HG02870 (cell line): ENCODE data around the gene PPM1L.
A peak's percentile ranks its signal among the peaks of the same experiment; 100 is the strongest.

Experiments used
- ATAC-seq: cut with Tn5 transposase; IDR thresholded peaks from one replicate; pipeline ENCODE4 v1.9.1; 2021; ENCODE audit warnings: mild to moderate bottlenecking, moderate library complexity; ENCODE audit not compliant: unreplicated experiment

The PPM1L gene

DNA sequence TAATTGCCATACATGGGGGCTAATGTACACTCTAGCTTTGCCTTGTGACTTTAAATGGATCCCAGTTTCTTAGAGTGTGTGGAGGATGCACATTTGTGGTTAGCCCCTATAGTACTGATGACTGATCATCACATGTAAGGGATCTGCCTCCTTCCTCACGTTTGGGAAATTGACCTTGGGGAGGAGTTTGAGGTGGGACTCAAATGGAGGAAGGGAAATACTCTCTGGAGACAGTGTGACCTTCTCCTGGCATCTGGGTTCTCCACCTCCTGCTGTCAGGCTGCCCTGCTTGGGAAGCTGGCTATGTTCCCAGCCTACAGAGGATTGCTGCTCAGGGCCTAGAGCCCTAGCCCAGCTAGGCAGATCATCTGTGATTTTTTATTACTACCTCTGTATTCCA lies 48.7 kb downstream of the PPM1L start:
- no peak for ATAC-seq

DNA sequence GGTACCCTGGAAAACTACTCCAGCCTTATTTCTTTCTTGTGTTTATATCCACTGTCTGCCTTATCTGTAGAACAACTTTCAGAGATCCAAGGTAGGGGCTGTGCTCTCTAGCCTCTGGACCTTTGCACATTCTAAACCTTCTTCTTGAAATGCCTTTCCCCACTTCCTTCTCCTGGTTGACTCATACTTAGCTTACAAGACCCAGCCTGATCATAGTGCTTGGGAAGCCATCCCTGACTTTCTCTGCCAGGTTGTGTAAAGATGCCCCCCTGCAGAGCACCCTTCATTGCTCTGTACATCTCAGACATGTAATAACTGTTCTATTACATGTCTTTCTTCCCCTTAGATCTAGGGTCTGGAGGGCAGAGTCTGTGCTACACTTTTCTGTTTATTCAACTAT lies 50.1 kb downstream of the PPM1L start:
- no peak for ATAC-seq

DNA sequence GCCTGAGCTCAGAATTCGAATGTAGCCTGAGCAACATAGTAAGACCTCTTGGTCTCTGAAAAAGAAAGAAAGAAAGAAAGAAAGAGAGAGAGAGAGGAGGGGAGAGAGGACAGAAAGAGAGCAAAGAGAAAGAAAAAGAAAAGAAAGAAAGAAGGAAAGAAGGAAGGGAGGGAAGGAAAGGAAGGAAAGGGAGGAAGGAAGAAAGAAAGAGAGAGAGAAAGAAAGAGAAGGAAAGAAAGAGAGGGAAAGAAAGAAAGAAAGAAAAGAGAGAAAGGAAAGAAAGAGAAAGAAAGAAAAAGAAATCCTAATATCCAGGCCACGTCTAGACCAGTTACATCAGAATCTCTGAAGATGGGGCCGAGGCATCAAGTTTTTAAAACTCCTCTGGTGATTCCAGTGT lies 50.7 kb downstream of the PPM1L start:
- ATAC-seq, result no peak

DNA sequence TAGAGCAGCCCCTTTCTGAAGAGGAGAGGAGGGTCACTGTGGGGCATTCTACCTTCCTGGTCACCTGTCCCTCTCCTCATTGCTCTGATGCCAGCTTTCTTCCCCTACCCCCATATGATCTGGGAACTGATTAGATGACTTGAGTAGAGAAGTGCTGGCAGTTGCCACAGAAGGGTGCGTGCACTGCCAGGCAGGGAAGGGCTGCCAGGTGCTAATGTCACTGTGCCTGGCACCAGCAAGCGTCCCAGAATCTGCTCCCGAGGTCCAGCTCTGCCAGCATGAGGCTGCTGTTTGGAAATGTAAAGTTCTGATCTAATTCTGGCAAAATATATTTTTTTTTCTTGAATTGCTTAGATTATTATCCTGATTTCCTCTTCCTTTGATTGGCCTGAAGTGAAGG lies 52.8 kb downstream of the PPM1L start:
- no peak for ATAC-seq

DNA sequence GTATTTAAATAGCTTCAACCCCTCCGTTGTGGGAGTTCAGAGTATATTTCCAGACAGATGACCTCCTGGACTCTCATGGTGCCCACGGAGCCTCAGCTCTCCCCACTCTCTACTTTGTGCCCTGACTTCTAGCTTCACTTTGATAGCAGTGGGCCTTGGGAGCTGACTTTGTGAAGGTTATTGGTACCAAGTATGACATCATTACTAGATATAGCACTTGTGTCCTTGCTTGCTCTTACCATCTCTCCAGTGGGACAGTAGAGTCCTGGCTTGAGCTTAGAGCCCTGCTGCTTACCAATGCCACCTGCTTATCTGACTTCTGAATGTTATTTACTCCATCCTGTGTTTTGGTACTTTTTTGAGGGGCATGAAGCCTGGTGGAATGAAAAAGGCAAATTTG lies 53.4 kb downstream of the PPM1L start:
- no peak for ATAC-seq

DNA sequence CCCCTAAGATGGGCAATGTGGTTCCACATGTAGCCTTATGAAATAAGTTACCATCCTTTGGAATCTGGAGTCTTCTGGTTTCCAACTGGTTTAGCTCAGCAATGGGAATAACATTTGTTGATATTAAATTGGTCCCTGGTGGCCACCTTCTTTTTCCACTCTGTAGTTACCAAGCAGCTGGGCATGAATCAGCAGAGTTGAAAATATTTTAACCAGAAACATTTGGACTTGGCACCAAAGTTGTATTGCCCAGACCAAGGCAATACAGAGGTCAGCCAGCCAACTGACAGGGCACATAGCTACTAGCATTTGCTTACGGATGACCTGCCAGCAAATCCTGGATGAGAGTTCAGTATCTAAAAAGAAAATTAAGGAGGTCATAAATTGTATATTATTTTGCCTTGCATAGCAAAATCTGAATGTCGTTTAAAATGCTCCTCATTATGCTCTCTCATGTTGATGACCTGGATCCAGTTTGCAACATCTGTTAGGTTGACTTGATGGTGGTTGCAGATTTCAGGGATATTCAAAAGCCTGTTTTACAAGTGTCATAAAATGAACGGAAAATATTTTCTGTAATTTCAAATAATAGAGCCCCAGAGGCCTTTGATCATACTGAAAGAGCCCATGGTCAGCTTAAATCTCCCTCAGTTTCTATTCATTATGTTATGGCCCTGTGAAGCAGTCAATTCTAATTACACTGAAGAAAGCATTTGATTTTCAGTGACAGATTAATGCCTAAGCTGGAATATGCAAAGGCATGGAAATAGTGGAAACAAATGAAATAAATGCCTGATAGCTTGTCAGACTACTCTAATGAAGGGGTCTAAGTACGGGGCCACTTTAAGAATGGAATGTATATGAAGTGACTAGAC lies 54.6 kb downstream of the PPM1L start:
- ATAC-seq, result no peak

DNA sequence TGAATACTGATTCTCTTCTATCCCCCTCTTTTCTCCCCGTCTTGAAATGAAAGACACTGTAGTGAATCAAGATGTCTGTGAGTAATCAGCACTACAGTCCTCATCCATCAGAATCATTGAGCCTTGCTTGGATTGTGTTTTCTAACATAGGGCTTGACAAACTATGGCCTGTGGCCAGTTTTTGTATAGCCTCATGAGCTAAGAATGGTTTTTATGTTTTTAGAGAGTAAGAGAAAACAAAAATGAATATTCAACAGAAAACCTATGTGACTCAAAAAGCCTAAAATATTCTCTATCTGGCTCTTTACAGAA lies 55.2 kb downstream of the PPM1L start:
- no peak for ATAC-seq

DNA sequence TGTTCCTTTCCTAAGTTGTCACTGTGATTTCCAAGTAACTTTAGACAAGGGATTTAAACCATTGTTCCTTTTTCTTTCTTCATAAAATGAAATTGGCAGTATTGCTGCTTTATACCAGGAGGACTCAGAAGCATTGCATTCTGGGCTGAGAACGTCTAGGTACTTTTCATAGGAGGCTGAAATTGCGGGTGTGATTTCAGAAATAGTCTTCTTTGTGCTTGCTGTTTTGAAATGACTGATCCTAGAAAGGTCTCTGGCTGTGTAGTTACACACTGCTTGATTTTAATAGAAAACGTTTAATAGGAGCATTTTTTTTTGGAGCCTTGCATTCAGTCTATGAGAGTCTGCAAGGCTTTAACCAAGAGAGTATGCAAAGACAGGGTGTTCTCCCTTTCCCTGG lies 56.3 kb downstream of the PPM1L start:
- peak; percentile 62 for ATAC-seq

DNA sequence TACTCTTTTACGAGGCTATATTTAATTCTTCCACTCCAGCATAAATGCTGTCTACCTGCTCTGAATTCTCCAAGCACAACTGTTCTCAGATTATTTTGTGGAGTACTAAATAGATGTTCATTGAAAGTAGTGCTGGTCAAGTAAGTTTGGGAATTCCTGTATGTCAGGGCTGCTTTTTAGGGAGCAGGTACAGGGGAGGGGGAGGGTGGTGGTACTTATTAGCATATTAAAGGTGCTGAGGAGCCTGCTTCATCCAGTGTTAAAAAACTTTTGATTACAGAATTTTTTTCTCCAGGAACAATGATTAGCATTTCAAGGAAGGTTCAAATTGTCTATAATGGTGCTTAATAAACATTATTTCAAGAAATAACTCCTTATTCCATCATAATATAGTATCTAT lies 59.2 kb downstream of the PPM1L start:
- ATAC-seq, result no peak

DNA sequence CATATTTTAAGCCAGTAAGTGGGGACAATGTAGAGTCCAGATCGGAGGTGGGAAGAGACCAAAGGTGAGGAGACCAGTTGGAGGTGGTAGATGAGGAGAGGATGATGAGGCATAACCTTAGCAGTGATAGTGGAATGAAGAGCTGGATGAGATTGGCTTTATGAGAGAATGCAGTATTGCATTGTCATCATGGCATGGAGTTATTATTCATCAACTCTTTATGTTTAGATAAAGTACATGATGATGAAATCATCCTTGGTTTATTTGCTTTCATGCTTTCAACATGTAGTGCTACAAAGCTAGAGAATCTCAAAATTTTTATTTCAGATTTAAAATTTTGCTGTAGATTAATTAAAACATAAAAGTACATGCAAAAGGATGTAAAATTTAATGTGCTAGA lies 64.0 kb downstream of the PPM1L start:
- no peak for ATAC-seq

DNA sequence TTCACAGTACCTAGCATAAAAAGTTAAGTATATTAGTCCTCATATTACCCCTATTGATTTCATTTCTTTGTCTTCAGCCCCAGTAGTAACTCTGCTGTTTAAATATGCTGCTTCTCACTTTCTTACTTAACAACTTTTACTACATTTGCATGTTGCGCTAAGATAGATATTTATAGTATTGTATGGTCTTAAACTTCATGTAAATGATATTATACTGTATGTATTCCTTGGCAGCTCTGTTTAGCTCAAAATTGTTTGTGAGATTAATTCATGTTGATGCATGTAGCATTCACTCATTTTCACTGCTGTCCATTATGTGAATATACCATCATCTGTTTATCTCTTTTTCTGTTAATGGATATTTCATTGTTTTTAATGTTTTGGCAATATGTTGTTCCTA lies 64.4 kb downstream of the PPM1L start:
- no peak for ATAC-seq

DNA sequence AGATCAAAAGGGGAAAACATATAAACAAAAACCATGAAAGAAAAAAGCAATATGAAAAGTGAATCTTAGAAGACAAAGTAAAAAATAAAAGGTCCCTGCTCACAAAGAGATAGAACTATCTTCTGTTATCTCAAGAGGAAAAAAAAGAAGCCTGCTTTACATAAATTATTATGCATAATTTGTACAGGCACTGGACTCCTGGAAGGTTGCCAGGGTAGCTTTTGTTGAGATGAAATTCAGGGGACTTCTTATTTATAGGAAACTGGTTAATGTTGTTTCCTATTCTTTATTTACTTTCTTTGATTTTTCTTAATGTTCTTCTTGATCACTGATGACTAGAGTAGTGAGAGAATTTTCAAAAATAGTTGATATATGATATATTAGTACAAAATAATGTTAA lies 66.9 kb downstream of the PPM1L start:
- ATAC-seq, result no peak

DNA sequence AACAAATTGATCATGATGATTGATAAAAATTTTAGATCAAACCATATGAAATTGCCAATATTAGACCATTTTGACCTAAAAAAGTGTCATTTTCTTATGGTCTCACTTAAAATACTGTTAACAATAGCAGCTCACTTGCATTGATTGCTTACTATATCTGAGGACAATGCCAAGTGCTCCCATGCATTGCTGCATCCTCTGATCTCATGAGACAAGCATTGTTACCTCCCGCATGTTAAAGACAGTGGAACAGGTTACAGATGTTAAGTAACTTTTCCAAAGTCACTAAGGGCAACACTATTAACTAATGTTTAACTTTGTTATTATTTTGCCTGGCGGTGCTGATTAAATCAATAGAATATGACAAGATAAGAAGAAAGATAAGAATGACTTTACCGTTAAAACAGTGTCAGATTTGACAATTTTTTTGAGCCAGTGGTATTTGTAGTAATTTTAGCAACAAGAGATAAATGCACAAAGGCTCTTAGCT lies 69.3 kb downstream of the PPM1L start:
- ATAC-seq, result no peak

DNA sequence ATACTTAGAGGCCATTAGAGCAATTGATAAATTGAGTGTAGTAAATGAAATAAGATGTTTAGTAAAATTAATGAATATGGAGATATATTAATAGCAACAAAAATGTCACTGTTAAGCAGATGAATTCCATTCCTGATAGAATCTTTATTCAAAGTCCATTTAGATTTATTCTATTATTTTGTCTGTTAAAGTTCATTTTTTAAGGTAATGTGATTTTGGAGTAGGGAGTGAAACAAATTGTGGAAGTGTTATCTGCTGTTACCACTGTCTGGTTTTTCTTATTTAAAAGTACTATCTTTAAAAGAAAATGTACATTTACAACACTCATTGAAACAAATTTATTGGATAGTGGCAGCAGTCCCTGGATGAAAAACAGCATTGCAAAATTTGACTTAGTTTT lies 70.4 kb downstream of the PPM1L start:
- no peak for ATAC-seq

DNA sequence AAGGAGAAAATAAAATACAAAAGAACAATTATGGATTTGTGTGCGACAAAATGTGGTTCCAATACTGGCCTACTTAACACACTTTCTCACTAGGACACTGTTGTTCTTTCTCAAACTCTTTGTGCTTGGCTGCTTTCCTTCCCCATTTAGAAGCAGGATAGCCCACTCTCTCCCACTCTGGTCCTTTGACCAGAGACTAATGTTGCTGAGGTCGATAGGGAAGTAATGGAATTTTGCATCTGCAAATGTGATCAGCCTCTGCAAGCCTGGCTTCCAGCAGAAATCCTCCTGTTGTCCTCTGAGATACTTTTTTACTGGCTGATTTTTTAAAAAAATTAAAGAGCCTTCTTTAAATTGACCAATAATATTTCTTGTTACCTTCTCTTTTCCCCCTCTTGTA lies 71.0 kb downstream of the PPM1L start:
- no peak for ATAC-seq

DNA sequence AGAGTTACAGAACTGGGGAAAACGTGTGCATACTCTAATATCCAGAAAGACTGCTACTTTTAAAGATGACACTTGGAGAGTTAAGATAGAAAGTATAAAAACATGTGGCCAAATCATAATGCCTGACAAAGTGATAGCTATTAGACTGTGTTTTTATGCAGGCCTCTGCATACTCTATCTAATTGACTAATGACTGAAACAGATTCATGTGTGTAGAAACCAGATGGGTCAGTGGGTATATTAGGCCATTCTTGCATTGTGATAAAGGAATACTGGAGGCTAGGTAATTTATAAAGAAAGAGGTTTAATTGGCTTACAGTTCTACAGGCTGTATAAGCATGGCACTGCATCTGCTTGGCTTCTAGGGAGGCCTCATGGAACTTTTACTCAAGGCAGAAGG lies 71.5 kb downstream of the PPM1L start:
- ATAC-seq, result no peak

DNA sequence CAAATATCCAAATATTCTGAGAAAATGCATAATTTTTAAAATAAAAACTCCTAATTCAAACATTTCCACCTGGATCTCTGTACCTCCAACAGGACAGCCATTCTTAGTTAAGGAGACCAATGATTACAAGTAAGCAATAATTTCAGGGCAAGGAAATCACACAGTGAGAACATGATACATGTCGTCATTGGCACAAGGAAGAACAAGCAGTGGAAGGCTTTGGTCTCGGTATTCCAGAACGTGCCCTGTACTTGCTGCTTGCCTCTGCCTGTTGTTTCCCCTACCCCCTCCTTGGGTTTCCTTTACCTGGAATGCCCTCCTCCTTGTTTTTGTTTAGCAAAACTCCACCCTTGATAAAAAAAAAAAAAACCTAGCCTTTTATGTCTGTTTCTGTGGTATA lies 72.8 kb downstream of the PPM1L start:
- ATAC-seq, result no peak

DNA sequence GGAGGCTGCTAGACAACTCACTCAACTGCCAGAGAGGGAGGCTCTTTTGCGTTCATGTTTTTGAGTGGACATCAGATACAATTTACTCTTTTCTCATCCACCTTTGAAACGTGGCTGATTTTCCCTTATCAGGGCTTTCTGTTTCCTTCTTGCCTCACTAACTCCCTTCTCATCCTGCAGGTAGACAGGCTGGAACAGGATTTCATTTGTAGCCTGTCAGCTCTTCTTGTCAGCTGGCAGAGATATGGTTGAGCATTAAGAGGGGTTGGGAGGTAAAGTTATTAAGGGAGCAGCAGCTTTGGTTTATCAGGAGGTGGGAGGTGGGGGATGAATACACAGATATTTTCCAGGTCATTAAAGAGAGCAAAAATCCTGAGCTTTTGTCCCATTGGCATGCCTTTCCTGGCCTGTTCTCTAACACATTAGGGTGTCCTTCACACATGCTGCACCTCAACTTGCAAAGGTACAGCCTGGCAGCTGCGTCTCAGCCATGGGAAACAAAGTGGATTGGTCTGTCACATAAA lies 73.5 kb downstream of the PPM1L start:
- no peak for ATAC-seq

DNA sequence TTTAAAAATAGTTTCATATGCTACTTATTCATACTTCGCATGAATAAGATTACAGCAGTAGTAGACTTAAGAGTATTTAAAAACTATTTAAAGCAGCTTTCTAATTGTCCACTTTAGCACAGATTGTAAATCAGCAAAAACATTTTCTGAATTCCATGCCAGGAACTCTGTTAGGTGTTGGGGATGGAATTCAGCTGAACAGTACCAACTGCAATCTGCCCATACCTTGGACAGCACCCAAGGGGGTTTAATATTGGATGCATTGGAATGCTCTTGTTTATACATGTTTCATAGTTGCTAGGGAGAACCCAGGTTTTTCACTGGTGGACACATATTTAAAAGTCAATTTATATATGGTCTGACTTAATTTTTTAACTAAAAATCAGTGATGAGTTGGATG lies 74.8 kb downstream of the PPM1L start:
- ATAC-seq, result no peak

DNA sequence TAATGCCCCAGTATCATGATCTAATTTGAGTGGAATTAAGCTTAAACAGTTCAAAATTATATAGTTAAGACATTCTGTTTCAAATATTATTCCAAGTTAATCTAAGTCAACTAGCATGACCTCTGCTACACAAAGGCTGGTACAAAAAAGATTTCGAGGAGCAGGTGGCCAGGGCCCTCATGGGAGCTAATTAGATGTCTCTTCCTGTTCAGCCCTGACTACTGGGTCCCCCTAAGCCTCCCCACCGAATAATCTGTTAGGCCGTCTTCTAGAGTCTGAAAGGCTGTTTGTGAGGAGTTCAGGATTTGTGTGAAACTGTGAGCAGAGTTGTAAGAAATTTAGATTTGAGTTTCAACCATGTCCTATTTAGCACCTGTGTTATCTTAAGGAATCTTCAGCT lies 75.4 kb downstream of the PPM1L start:
- no peak for ATAC-seq

DNA sequence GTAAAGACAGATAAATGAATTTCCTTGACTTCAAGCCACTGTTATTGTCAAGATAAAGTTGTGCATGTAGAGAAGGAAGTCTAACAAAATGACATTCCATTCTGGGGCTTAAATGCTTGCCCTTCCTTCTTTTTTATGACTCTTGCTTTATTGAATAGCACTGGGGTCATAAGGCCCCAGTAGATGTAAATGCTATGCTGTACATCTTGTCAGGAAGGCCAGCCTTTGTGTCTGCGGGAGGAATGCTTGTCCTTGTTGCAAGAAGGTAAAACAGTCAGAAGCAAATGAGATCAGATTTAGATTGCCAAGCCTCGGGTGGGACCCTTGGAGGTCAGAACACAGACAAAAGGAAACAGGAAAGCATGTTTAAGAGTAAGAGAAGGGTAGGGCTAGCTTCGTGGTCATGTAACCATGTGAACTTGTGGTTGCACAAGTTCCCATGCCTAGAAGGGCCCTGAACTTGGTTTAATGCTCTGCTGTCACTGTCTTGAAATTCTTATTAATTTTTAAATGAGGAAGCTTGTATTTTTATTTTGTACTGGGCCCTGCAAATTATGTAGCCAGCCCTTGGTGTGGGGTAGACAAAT lies 81.5 kb downstream of the PPM1L start:
- ATAC-seq, result no peak

DNA sequence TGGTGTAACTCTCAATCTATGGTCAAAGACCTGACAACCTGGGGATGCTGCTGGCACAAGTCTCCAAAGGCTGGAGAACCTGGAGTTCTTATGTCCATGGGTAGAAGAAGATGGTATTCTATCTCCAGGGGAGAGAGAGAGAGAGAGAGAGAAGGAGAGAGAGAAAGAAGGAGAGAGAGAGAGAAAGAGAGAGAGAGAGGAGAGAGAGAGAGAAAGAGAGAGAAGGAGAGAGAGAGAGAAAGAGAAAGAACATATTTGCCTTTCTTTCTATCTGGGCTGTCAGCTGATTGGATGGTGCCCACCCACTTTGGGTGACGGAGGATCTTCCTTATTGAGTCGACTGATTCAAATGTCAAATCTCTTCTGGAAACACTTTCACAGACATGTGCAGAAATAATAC lies 84.6 kb downstream of the PPM1L start:
- no peak for ATAC-seq

DNA sequence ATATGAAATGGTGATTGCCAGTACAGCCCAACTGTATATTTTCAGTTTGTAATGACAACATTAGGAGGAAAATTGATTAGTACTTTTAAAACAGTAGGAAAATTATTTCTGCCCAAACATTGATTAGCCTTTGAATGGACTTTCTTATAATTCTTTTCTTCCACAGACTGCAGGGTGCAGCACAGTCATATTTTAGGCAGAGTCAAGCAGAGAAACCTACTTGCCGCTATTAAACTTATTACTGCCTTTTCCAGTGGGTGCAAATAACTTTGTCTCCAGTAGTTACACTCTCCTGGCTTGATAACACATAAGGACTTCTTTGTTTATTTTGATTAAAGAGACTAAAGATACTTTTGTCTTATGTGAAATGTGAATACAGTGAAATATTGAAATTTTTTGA lies 85.4 kb downstream of the PPM1L start:
- no peak for ATAC-seq
